Right ventricle myocardium inferior (tissue), 1 donor: ENCODE measurements around the gene ADARB2. TPM values are rescaled to one million over a fixed set of nuclear protein-coding genes. Genes with fewer than 3 reads are reported as not detected.

Experiments
- ATAC-seq: fragments of 200-7000 bp; cut with Tn5 transposase; one replicate; pipeline ENCODE4 v1.9.1; 2020; ENCODE audit warnings: mild to moderate bottlenecking, moderate library complexity
- DNase-seq: peaks from one replicate; pipeline ENCODE4 v3.0.0; 2021; ENCODE audit errors: missing footprints
- intact Hi-C: fragments of 100-400 bp; cut with DNase I; formaldehyde crosslinking; loops from one replicate; pipeline ENCODE4 v1.11.0; 2022
- total RNA-seq: library from RNA; stranded (reverse); fragmentation: NEBNext Ultra II Directional; extraction: Animal tissue kit (Norgen Biotek cat#: 25700); gene quantifications from one replicate; pipeline ENCODE4 v1.2.1, GENCODE V29; 2021
- donor health status: DM: no; HTN: yes; CAD: no; lungs with severe emphysema.

ADARB2 gene
- total RNA-seq, 1 donor from 2014 or later: 0.19 TPM

DNA sequence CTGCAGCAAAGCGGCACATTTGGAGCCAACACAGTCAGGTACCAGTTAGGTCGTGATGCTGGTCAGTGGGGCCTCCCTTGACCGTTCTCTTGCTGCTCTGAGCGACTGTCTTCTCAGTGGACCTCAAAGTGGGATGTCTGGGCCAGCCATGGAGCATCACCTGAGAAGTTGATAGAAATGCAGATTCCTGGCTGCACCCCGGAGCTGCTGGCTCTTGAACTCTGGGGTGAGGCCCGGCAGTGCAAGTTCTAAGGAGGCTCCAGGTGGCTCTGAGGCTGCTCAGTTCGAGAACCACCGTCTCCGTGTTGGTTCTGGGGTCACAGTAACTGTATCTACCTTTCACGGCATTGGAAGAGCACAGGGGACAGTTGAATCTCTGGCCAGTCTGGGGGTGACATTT lies 533.6 kb downstream of the ADARB2 start:
- DNase-seq (no peak), ATAC-seq (no peak)

DNA sequence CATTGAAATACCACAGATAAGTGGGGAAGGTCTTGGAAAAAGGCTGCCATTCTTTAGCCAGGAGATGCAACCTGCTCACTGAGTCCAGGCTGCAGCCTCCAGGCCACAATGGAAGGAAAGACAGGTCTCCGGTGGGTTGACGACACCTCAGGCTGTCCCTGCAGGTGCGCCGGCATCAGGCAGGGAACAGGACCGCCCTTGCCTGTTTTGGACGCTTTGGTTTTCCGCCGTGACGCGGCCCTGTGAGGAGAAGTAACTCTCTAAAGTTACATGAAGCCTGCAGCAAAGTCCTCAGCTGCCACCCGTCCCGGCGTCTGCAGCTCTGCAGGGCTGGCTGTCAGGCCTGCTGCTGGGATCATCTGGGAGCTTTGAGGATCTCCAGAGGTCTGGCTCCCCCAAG lies 534.1 kb downstream of the ADARB2 start:
- intact Hi-C loops: no loop called here
- no peak for ATAC-seq
- DNase-seq: no peak

More for the DNA sequence above, 533.6 kb downstream of the ADARB2 start:
- intact Hi-C loops: no loop called here

DNA sequence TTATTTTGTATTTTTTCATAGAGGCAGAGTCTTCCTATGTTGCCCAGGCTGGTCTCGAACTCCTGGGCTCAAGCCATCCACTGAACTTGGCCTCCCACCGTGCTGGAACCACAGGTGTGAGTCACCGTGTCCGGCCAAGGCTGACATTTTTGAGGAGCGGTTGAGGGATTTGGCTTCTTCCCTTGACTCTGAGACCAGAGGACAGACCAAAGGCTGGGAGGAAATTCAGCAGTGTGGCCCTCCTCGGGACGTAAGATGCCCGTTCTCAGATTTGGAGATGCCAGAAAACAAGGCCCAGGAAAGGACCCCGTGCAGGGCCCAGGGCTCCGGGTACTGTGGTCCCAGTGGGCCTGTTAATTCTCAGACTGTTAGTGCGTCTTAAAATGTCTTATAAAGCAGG lies 535.0 kb downstream of the ADARB2 start:
- intact Hi-C loops: no loop called here
- ATAC-seq: no peak
- DNase-seq: no peak

- DNase-seq (no peak), ATAC-seq (no peak)
- intact Hi-C loops: no loop called here
These were observed 536.2 kb downstream of the ADARB2 start for GRCh38 chr10:1200866-1201807.

DNA sequence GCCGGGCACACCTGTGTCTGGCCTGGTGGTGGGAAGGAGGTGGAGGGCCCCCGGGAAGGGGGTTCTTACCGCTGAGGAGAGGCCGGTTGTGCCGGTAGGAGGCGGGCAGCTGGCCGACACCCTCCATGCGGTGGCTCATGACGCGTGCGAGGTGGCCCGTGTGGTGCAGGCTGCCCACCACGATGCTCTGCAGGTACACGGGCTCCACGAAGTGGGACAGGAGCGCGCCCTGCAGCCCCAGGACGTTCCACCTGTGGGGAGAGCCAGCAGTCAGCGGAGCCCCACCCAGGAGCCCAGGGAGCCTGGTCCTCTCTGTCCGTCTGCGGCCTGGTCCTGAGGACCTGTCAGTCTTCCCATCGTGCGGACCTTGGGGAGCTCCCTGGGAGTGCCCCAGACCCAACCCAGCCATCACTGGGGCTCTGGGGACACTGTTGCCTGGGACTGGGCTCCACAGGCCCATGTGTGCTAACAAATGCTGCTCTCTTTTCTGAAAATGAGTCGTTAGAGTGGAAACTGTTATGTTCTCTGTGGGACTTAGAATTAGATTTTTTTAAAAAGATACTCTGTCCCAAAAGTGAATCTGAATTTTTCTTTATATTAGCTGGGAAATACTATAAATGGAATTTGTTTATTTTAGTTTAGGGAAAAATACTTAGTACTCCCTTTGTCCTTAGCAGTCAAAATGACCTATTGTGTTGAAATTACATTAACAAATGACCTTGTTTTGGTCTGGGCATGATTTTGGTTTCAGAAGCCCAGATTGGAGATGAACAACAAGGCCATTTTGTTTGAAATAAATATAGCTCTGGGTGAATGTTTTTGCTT lies 537.2 kb downstream of the ADARB2 start:
- intact Hi-C loops: no loop called here
- ATAC-seq: no peak

DNA sequence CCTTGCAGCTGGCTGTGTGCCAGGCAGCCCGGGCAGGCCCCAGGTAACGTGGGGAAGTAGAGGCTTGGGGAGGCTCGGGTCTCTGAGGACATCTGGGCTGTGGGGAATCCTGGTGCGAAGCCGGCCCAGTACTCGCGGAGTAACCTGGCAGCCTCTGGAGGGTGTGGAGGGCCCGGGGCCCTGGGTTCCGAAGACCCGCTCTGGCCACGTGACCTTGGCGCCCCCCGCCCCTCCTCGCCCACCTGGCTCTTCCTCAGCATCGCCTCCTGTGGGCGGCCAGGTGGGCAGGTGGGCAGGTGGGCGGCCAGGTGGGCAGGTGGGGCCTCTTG lies 538.0 kb downstream of the ADARB2 start:
- ATAC-seq (no peak), DNase-seq (no peak)
- intact Hi-C loops: no loop called here

More for the DNA sequence above, 537.2 kb downstream of the ADARB2 start:
- no peak for DNase-seq

GRCh38 chr10:1198453-1199344 lies 538.6 kb downstream of the ADARB2 start:
- no peak for ATAC-seq
- DNase-seq: no peak
- intact Hi-C loops: no loop called here

DNA sequence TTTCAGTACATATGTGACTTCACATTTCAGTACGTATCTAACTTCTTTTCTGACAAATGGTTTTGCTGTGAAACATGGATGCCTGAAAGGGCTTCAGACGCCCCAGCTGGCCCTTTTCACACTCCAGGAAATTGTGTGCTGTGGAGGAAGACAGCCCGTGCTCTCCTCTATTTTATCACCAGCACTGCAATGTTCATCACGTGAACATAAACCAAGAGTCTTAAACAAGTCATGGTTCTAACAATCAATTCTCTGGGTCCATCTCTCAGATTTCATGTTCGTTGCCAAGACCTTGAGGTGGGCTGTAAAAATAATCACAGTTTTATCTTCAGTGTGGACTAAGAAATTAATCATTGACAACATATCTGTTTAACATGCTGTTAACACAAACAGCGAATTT lies 539.9 kb downstream of the ADARB2 start:
- no peak for DNase-seq
- intact Hi-C loops: no loop called here
- ATAC-seq: no peak

DNA sequence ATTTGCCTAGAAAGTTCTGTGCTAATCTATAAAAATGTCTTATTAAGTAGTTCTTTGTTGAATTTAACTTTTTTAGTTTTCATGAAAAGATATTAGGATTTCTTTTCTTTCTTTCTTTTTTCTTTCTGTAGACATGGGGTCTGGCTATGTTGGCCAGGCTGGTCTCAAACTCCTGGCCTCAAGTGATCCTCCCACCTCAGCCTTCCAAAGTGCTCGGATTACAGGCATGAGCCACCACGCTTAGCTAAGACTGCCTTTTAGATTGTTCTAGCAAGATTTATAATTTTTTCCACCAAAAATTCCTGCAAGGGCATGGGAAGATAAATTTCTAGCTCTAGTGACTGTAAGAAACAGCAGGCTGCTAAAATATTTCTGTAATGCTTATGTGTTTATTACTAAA lies 540.7 kb downstream of the ADARB2 start:
- DNase-seq (no peak), ATAC-seq (no peak)
- intact Hi-C loops: no loop called here

DNA sequence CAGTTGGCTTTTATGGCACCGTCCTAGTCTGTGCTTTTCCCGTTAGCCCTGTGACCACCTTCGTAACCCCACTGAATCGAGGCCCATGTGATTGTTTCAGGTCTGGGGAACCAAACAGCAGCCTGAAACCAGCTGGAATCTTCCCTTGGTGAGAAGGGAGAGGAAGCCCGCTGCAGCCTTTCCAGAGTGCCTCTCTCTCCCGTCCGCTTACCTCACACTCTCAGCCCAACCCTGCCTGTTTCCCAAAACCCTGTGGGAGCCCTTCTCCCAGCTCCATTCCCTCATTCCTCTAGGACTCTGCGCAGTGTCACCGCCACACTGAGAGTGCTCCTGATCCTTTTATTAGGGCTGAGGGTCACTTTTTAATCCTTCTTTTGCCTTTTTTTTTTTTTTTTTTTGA lies 541.5 kb downstream of the ADARB2 start:
- no peak for ATAC-seq
- intact Hi-C loops: no loop called here
- DNase-seq: no peak

DNA sequence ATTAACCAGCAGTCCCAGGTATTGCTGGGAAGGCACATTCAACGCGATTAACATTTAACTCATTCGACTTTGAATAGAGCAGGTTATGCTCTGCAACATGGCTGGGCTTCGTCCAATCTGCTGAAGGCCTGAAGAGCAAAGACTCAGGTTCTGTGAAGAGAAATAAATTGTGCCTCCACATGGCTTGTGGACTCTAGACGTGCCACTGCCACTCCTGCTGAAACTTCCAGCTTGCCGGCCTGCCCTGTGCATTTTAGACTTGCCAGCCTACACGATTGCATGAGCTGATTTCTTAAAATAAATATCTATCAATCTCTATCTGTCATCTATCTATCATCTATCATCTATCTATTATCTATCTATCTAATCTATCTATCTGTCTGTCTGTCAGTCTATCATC lies 543.2 kb downstream of the ADARB2 start:
- intact Hi-C loops: no loop called here
- DNase-seq: no peak
- ATAC-seq: no peak

GRCh38 chr10:1193561-1193960 lies 543.8 kb downstream of the ADARB2 start:
- DNase-seq (no peak), ATAC-seq (no peak)
- intact Hi-C loops: no loop called here

- ATAC-seq (no peak), DNase-seq (no peak)
- intact Hi-C loops: no loop called here
These were observed 545.6 kb downstream of the ADARB2 start for GRCh38 chr10:1191752-1192151.

DNA sequence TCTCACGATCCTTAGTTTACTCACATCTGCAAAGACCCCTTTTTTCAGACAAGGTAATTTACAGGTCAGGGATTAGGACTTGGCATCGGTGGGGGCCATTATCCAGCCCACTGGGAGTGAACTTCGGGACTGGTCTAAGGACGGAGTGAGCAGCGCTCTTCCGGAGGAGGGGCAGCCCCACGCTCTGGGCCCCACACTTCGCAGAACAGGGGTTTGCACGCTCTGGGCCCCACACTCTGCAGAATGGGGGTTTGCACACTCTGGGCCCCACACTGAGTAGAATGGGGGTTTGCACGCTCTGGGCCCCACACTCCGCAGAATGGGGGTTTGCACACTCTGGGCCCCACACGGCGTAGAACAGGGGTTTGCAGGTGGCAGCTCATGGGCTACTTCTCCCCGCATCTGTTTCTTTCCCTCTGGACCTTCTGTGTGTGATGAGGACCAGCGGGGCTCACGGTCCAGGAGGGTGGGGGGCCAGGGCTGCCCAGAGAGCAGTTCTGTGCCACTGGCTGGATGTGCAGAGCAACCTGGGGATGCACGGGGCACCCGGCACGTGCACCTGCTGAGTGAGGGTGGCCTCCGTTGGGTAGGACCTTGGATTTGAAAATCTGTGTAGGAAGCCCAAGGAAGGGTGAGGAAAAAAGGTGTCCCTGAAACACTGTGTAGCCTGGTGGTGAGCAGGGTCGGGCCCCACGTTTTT lies 546.4 kb downstream of the ADARB2 start:
- intact Hi-C loops: no loop called here
- ATAC-seq (no peak), DNase-seq (no peak)

GRCh38 chr10:1190052-1190395 lies 547.3 kb downstream of the ADARB2 start:
- ATAC-seq (no peak), DNase-seq (no peak)
- intact Hi-C loops: no loop called here

- intact Hi-C loops: no loop called here
- DNase-seq (no peak), ATAC-seq (no peak)
These were observed 547.9 kb downstream of the ADARB2 start for GRCh38 chr10:1189166-1190051.

GRCh38 chr10:1188558-1189135 lies 548.7 kb downstream of the ADARB2 start:
- intact Hi-C loops: no loop called here
- DNase-seq (no peak), ATAC-seq (no peak)
